IPS-NIHi11 (cell line): ENCODE measurements around the gene OR51E1.
A peak's percentile ranks its signal among the peaks of the same experiment; 100 is the strongest.

Experiments used
- DNase-seq: peaks from one replicate; pipeline ENCODE4 v3.0.0; 2012; ENCODE audit warnings: mixed read lengths, low spot score

OR51E1 gene, protein sequence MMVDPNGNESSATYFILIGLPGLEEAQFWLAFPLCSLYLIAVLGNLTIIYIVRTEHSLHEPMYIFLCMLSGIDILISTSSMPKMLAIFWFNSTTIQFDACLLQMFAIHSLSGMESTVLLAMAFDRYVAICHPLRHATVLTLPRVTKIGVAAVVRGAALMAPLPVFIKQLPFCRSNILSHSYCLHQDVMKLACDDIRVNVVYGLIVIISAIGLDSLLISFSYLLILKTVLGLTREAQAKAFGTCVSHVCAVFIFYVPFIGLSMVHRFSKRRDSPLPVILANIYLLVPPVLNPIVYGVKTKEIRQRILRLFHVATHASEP

DNA sequence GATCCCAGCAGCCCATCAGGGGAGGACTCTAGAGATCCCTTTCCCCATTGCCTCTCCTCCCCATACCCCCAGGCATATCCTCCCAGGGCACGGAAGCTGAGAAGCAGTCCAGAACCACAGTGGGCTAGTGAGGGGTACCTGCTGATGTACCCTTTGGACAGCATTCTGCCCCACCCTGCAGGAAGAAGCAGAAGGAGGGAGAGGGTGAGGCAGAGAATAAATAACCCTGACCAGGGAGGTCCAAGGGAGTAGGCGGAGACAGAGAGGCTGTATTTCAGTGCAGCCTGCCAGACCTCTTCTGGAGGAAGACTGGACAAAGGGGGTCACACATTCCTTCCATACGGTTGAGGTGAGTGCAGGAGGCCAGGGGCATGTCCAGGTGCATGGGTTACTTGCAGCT is at the start of gene OR51E1:
TSS of gene OR51E1 (plus strand) at position 301 of the 400 bp plus-strand sequence. CDS start 8,545 bp downstream, outside the sequence.
- no peak for DNase-seq

DNA sequence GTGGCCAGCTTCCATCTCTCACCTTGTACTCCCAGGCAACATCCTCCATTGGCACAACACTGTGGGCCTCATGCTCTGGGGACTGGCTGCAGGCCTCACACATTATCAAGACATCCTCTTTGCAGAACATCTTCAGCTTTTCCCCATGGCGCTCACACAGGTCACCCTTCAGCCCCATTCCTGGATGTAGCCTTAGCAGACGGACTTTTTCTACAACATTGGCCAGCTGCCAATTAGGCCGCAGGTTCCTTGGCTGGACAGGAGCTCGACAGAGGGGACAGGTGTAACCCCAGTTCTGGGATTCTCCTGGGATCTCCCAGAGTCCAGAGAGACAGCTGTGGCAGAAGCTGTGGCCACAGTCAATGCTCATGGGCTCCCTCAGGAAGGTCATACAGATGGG is 38.7 kb upstream of the OR51E1 start:
- no peak for DNase-seq

DNA sequence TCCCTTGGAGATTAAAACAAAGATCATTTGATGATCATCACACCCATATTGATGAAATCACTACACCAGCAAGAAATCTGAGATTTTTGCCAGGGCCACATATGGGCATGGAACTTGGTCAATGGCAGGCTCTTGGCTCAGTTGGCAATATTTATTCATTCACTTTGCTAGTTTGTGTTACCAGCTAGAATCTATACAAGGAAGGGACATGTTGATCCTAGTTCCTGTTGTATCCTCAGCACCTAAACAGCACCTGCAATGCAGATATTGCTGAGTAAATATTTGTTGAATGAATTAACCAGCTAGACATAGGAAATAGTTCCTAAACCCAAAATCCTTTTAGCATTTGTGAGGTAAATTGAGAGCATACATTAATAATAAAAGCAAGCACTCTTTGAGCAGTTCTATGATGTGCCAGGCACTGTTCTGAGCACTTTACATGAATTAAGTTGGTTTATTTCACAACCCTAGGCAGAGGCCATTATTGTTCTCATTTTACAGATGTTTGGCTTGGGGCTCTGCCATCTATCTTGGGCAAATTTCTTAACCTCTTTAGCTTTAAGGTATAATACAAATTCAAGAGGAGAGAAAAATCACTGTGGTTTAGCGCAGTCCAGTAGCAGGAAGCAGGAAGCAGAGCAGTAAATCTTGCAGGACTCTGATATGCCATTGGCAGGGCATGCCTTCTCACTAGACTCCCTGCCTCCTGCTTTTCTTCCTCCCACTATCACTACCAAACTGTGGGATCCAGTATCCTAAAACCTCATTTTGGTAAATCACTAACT is 37.4 kb upstream of the OR51E1 start:
- DNase-seq, result no peak

- no peak for DNase-seq
Measured at GRCh38 chr11:4607096-4607495, 36.7 kb upstream of the OR51E1 start.

- peak; percentile 97 for DNase-seq
Measured at GRCh38 chr11:4607781-4608666, 35.8 kb upstream of the OR51E1 start, which contains the start of gene TRIM68. TRIM68 (minus strand) TSS chr11:4608231; CDS start chr11:4605504, 2,727 bp downstream.

GRCh38 chr11:4610258-4610935 is 33.4 kb upstream of the OR51E1 start:
- no peak for DNase-seq

DNA sequence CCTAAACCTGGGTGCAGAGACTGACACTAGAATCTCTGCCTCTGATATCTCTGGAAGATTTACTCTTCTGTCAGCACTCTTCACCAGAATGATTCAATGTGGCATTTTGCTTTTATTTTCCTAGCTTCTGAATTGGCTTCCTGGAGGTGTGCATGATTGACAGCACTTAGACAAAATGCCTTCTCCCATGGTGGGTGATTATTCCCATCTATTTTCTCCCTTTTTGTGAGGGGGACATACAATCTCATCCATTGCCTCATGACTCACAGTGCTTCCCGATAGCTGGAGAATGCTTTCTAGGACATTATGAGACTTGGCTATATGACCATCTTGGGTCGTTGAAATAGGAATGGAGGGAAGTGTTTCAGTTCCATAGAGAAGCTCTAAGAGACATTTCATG is 31.8 kb upstream of the OR51E1 start:
- DNase-seq, result no peak

- DNase-seq, result no peak
Measured at GRCh38 chr11:4615856-4616444, 27.8 kb upstream of the OR51E1 start.

- DNase-seq, result no peak
Measured at GRCh38 chr11:4619514-4619913, 24.3 kb upstream of the OR51E1 start.

DNA sequence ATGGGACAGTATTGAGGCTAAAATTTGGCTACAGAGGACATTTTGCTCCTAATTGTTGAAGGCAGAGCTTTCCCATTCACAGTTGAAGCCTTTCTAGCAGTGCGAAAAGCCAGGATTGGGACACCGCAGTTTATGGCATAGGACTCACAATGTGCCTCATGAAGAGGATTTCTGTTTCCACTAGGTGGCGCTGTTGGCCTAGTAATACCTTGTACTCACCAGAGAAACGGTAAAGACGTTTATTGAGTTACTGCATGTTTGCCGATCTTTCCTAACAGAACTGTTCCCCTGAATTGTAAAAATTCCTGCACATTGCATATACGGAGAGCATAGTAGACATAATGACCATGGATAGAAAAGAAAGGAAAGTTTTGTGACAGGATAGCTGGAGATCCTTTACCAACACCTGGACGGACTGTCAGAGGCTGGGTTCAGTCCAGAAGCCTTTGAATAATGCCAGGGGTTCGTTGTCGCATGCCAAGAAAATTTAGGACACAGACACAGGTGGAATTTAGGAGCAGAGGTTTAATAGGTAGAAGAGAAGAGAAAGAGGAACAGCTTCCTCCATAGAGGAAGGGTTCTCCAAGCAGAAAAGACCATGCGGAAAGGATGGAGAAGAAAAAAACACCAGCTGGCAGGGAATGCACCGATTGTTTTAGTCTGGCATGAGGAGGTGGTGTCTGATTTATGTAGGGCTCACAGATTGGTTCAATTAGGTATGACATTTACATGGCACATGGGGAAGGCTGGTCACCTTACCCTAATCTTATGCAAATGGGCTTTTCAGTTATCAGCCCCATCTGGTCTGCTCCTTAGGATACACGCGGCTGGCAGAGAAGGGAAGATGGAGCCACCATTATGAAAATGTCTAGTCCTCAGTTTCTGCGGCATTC is 17.3 kb upstream of the OR51E1 start:
- DNase-seq, result peak; percentile 50

- DNase-seq, result no peak
Measured at GRCh38 chr11:4636136-4636535, 7.6 kb upstream of the OR51E1 start.

- DNase-seq, result peak; percentile 84
Measured at GRCh38 chr11:4636962-4637661, 6.7 kb upstream of the OR51E1 start, which contains the start of gene OR51D1. OR51D1 (plus strand) TSS chr11:4637477; CDS start chr11:4639791, 2,314 bp downstream.

DNA sequence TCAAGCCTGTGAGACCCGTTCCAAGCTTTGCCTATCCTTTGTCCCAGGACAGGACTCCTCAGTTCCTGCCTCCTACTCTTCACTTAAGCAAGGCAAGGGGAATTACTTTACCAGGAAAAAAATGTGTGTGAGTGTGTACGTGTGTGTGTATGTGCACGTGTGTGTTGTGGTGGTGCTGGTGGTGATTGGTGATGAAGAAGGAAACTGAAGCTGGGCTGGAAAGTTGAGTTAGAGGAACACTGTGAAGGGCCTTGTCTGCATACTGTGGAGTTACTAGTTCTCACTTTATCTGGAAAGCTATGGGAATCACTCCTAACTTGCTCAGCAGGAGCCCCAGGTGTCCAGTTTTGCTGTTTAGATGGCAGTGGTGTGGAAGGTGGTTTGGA is 6.1 kb upstream of the OR51E1 start:
- DNase-seq, result no peak

DNA sequence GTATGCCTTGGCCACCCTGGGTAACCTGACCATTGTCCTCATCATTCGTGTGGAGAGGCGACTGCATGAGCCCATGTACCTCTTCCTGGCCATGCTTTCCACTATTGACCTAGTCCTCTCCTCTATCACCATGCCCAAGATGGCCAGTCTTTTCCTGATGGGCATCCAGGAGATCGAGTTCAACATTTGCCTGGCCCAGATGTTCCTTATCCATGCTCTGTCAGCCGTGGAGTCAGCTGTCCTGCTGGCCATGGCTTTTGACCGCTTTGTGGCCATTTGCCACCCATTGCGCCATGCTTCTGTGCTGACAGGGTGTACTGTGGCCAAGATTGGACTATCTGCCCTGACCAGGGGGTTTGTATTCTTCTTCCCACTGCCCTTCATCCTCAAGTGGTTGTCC is 3.9 kb upstream of the OR51E1 start:
- no peak for DNase-seq

DNA sequence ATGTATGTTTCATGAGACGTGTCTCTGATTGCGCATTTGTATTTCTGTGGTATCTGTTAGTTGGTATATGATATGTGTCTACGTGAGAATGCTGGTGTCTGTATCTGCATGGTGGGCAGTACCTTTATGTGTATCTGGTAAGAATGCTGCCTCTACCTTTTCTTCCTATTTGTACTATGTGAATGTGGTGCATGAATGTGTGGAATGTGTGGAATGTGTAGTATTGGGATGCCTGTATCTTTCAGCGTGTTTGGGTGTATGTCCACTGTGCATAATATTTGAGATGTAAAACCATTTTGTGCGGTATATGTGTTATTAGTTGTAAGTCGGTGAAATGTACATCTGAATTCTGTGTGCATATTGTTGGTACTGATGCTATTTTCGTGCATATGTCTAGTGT is 2.3 kb upstream of the OR51E1 start:
- DNase-seq, result no peak

DNA sequence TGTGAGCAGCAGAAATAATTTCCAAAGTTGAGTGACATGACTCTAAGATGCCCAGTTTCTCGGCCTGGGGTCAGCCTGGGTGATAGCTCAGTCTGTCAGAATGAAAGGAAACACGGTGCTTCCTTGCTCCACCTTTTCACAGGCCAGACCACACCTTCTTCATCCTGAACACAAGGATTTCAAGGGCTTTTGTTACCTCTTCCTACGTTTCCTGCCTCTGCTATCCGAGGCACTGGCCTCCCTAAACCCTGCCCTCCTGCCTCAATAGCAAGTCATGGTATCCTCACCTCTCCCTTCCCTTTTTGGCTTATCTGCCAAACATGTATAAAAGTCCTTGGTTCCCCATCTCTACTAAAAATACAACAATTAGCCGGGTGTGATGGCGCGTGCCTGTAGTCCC is 1.7 kb upstream of the OR51E1 start:
- DNase-seq, result no peak

- no peak for DNase-seq
Measured at GRCh38 chr11:4643076-4643475, 706 bp upstream of the OR51E1 start.

- no peak for DNase-seq
Measured at GRCh38 chr11:4644233-4644632, 451 bp downstream of the OR51E1 start.

GRCh38 chr11:4645974-4646373 is 2.2 kb downstream of the OR51E1 start:
- DNase-seq, result no peak

- no peak for DNase-seq
Measured at GRCh38 chr11:4647766-4648165, 4.0 kb downstream of the OR51E1 start.
